Measurements from ENCODE around the gene TMPRSS7. TPM values are rescaled to one million over a fixed set of nuclear protein-coding genes. Genes with fewer than 3 reads are reported as not detected.

Gene TMPRSS7
- total RNA-seq, 1 experiment from 2014 or later: not detected

- POLR2A ChIA-PET: no interaction called here
- no peak for DNase-seq (ENCODE audit: unreplicated experiment)
Observed at GRCh38 chr3:112095731-112096130, 61.2 kb downstream of the TMPRSS7 start.

DNA sequence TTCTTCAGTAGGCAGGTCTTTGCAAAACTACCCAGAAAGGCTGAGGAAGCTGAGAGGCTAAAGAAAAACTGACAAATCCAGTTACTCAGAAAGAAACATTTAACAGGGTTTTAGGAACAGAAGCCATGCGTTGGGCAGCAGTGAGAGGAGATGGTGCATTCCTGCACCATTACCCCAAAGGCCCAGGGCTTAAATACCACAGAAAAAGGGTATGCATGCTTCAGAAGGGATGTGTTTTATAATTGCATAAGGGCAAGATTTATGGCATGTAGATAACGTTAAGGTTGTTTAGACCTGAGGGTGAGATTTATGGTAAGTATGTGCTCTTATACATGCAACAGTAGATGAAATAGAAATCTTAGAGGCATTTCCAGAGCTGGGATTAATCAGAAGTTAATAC lies 61.6 kb downstream of the TMPRSS7 start:
- DNase-seq (ENCODE audit: unreplicated experiment): no peak
- CTCF ChIA-PET: no interaction called here
- H3K36me3 Mint-ChIP-seq (ENCODE audit: insufficient read depth, unreplicated experiment): peaks cover 20% of the 10 kb centered on the region
- no TSS peak for BruUV-seq (replicated peaks)
- H3K27ac Mint-ChIP-seq (ENCODE audit: low read depth, unreplicated experiment): peak overlapping the region; percentile 88
- H3K9me3 Mint-ChIP-seq (ENCODE audit: unreplicated experiment): no peaks in the 10 kb centered on the region
- TF ChIP-seq CTCF (IDR thresholded peaks at IDR 0.05; ENCODE audit: unreplicated experiment): no peak
- POLR2A ChIA-PET: interaction anchor here (0.8 kb wide), 1 partner anchor 8 kb away, joined by 3 read pairs; no protein-coding TSS in a partner anchor
- peaks cover 30% of the 10 kb centered on the region for H3K4me1 Mint-ChIP-seq (ENCODE audit: insufficient read depth, unreplicated experiment)
- H3K4me3 Mint-ChIP-seq (ENCODE audit: unreplicated experiment): no peak overlapping the region
- intact Hi-C loops (cut with micrococcal nuclease): no loop called here
- H3K27me3 Mint-ChIP-seq (ENCODE audit: insufficient read depth, unreplicated experiment): no peaks in the 10 kb centered on the region

More at GRCh38 chr3:112095731-112096130, 61.2 kb downstream of the TMPRSS7 start:
- peaks cover 29% of the 10 kb centered on the region for H3K4me1 Mint-ChIP-seq (ENCODE audit: insufficient read depth, unreplicated experiment)
- H3K4me3 Mint-ChIP-seq (ENCODE audit: unreplicated experiment): no peak overlapping the region
- H3K27ac Mint-ChIP-seq (ENCODE audit: low read depth, unreplicated experiment): no peak overlapping the region
- H3K9me3 Mint-ChIP-seq (ENCODE audit: unreplicated experiment): no peaks in the 10 kb centered on the region
- CTCF ChIA-PET: interaction anchor here (0.8 kb wide), 1 partner anchor 10 kb away, joined by 3 read pairs; no protein-coding TSS in a partner anchor
- peaks cover 20% of the 10 kb centered on the region for H3K36me3 Mint-ChIP-seq (ENCODE audit: insufficient read depth, unreplicated experiment)
- no peaks in the 10 kb centered on the region for H3K27me3 Mint-ChIP-seq (ENCODE audit: insufficient read depth, unreplicated experiment)
- no TSS peak for BruUV-seq (replicated peaks)
- intact Hi-C loops (cut with micrococcal nuclease): no loop called here
- TF ChIP-seq CTCF (IDR thresholded peaks at IDR 0.05; ENCODE audit: unreplicated experiment): no peak

DNA sequence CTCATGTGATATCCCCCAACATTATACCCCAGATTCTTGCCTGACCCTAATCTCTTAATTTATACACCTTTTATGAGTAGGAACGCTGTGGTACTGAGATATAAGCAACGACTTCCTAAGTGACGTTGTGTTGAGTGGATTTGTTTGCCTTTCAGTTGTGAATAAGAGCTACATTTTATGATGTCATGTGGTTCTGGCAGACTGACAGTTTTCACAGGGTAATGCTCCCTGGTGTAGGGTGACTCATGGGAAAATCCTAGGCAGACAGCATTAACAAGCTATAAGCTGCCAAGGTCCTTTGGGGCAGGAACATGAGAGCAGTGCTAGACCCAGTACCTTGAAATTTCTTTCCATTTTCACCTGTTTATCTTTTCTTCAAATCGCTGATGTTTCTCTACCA lies 62.8 kb downstream of the TMPRSS7 start:
- DNase-seq (ENCODE audit: unreplicated experiment): peak; percentile 99
- TF ChIP-seq CTCF (IDR thresholded peaks at IDR 0.05; ENCODE audit: unreplicated experiment): no peak
- ChIA-PET POLR2A (interaction anchor here (0.6 to 1.7 kb wide), 10 partner anchors 9 to 919 kb away, joined by 3 to 10 read pairs (median 4); partner anchors contain the start of genes ATG3, C3orf52, GCSAM and SLC35A5), CTCF (interaction anchor here (0.9 to 2.5 kb wide), 4 partner anchors 14 to 427 kb away, joined by 4 to 19 read pairs (median 4); no protein-coding TSS in a partner anchor)
- BruUV-seq (replicated peaks): no TSS peak
- Mint-ChIP-seq H3K27ac (ENCODE audit: low read depth, unreplicated experiment) (peak overlapping the region; percentile 88), H3K27me3 (ENCODE audit: insufficient read depth, unreplicated experiment) (no peaks in the 10 kb centered on the region), H3K4me1 (ENCODE audit: insufficient read depth, unreplicated experiment) (peaks cover 42% of the 10 kb centered on the region), H3K4me3 (ENCODE audit: unreplicated experiment) (peak overlapping the region; percentile 24), H3K9me3 (ENCODE audit: unreplicated experiment) (no peaks in the 10 kb centered on the region), H3K36me3 (ENCODE audit: insufficient read depth, unreplicated experiment) (peaks cover 16% of the 10 kb centered on the region)
- intact Hi-C loops (cut with micrococcal nuclease): no loop called here

DNA sequence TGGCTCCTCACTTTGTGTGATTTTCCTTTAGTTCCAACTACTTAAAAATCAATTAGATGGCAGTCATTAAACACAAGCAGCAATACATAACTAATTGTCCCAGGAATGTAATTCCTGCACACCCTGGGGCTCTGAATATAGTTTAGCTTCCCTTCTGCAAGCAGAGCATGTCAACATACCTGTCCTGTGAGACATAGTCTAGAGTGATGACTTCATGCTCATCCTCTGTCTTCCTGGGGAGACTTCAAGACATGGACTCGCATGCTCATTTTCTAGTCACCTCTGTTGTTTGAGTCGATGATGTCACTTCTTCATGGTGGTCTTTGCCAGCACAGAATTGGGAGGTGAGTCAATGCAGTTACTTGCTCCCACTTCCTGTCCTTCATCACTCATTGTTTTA lies 67.4 kb downstream of the TMPRSS7 start:
- POLR2A ChIA-PET: interaction anchor here (0.6 to 1.5 kb wide), 2 partner anchors 112 to 123 kb away, joined by 3 to 5 read pairs; partner anchors contain the start of gene ABHD10
- intact Hi-C loops (cut with micrococcal nuclease): no loop called here
- Mint-ChIP-seq H3K9me3 (ENCODE audit: unreplicated experiment) (no peaks in the 10 kb centered on the region), H3K4me3 (ENCODE audit: unreplicated experiment) (no peak overlapping the region), H3K27ac (ENCODE audit: low read depth, unreplicated experiment) (no peak overlapping the region), H3K36me3 (ENCODE audit: insufficient read depth, unreplicated experiment) (peaks cover 30% of the 10 kb centered on the region), H3K27me3 (ENCODE audit: insufficient read depth, unreplicated experiment) (no peaks in the 10 kb centered on the region), H3K4me1 (ENCODE audit: insufficient read depth, unreplicated experiment) (peaks cover 32% of the 10 kb centered on the region)
- CTCF ChIA-PET: interaction anchor here (0.8 to 2.8 kb wide), 2 partner anchors 9 to 113 kb away, joined by 5 to 13 read pairs; no protein-coding TSS in a partner anchor
- BruUV-seq (replicated peaks): no TSS peak
- peak; percentile 49 for DNase-seq (ENCODE audit: unreplicated experiment)
- TF ChIP-seq CTCF (IDR thresholded peaks at IDR 0.05; ENCODE audit: unreplicated experiment): no peak
